Liver (tissue), 9 donors: Measurements from ENCODE around the gene TIE1. TPM values are rescaled to one million over a fixed set of nuclear protein-coding genes. Genes with fewer than 3 reads are reported as not detected.
A peak's percentile ranks its signal among the peaks of the same experiment; 100 is the strongest.

Experiments used
- DNase-seq: peaks from one replicate; pipeline ENCODE4 v3.0.0-alpha.2; 2017; ENCODE audit warnings: low spot score
- H3K27ac ChIP-seq, 2 donors: one replicate each; pipeline ENCODE4 v1.7.0; 2013; ENCODE audit warnings: inconsistent platforms in 2 of 2, low read length in 2 of 2, control low read depth in 1 of 2, low read depth in 1 of 2, mild to moderate bottlenecking in 1 of 2
- H3K27me3 ChIP-seq, 4 donors: one replicate each; pipeline versions ENCODE4 v1.6.1 to v1.7.0; 2013; ENCODE audit warnings: low read length in 3 of 4, inconsistent platforms in 1 of 4, mild to moderate bottlenecking in 1 of 4, moderate library complexity in 1 of 4; ENCODE audit not compliant: control insufficient read depth in 4 of 4, insufficient read depth in 4 of 4
- H3K36me3 ChIP-seq, 4 donors: one replicate each; pipeline versions ENCODE4 v1.6.1 to v1.7.0; 2013; ENCODE audit warnings: low read length in 3 of 4, mild to moderate bottlenecking in 3 of 4, low read depth in 1 of 4, moderate library complexity in 1 of 4; ENCODE audit not compliant: control insufficient read depth in 4 of 4, insufficient read depth in 3 of 4
- H3K4me1 ChIP-seq, 4 donors: one replicate each; pipeline versions ENCODE4 v1.6.1 to v1.7.0; 2013; ENCODE audit warnings: low read length in 3 of 4, mild to moderate bottlenecking in 3 of 4, moderate library complexity in 1 of 4; ENCODE audit not compliant: control insufficient read depth in 4 of 4, insufficient read depth in 4 of 4
- H3K4me3 ChIP-seq, 3 donors: one replicate each; pipeline versions ENCODE4 v1.6.1 to v1.7.0; 2013; ENCODE audit warnings: low read length in 3 of 3, control low read depth in 1 of 3, low read depth in 1 of 3, mild to moderate bottlenecking in 1 of 3
- H3K9ac ChIP-seq, 2 donors: one replicate each; pipeline ENCODE4 v1.7.0; 2013; ENCODE audit warnings: low read length in 2 of 2, mild to moderate bottlenecking in 2 of 2, moderate library complexity in 2 of 2, control low read depth in 1 of 2, low read depth in 1 of 2
- H3K9me3 ChIP-seq, 4 donors: one replicate each; pipeline versions ENCODE4 v1.6.1 to v1.7.0; 2013; ENCODE audit warnings: low read length in 3 of 4; ENCODE audit not compliant: control insufficient read depth in 4 of 4
- CTCF ChIP-seq: fragments of 150-350 bp; IDR thresholded peaks from 2 replicates; pipeline ENCODE4 v1.5.1; 2017; ENCODE audit warnings: improper control_type of control experiment, low read depth, low read length; ENCODE audit not compliant: missing input control
- EGR1 ChIP-seq, 2 donors: IDR thresholded peaks; 2 replicates each; pipeline ENCODE4 v1.6.1; 2016 to 2018; ENCODE audit warnings: antibody characterized with exemption in 2 of 2, low read depth in 2 of 2
- FOXA2 ChIP-seq: IDR thresholded peaks from 2 replicates; pipeline ENCODE4 v1.6.1; 2016; ENCODE audit warnings: antibody characterized with exemption
- GABPA ChIP-seq, 2 donors: IDR thresholded peaks in 1 of 2; conservative IDR thresholded peaks in 1 of 2; 2 replicates each; pipeline ENCODE4 v1.6.1; 2016; ENCODE audit warnings: antibody characterized with exemption in 2 of 2, mild to moderate bottlenecking in 1 of 2, moderate library complexity in 1 of 2
- HNF4A ChIP-seq, 2 donors: conservative IDR thresholded peaks; 2 replicates each; pipeline ENCODE4 v1.6.1; 2016; ENCODE audit warnings: antibody characterized with exemption in 2 of 2, mild to moderate bottlenecking in 2 of 2
- HNF4G ChIP-seq: IDR thresholded peaks from 2 replicates; pipeline ENCODE4 v1.6.1; 2016; ENCODE audit warnings: antibody characterized with exemption
- JUND ChIP-seq, 2 donors: IDR thresholded peaks; 2 replicates each; pipeline ENCODE4 v1.6.1; 2016; ENCODE audit warnings: antibody characterized with exemption in 2 of 2
- MAX ChIP-seq: IDR thresholded peaks from 2 replicates; pipeline ENCODE4 v1.6.1; 2016; ENCODE audit warnings: antibody characterized with exemption
- NR2F2 ChIP-seq: IDR thresholded peaks from 2 replicates; pipeline ENCODE4 v1.6.1; 2016; ENCODE audit warnings: antibody characterized with exemption
- RAD21 ChIP-seq, 2 donors: IDR thresholded peaks; 2 replicates each; pipeline ENCODE4 v1.6.1; 2016; ENCODE audit warnings: antibody characterized with exemption in 2 of 2, mild to moderate bottlenecking in 2 of 2
- REST ChIP-seq: IDR thresholded peaks from 2 replicates; pipeline ENCODE4 v1.6.1; 2016; ENCODE audit warnings: antibody characterized with exemption, mild to moderate bottlenecking
- RXRA ChIP-seq, 2 donors: IDR thresholded peaks; 2 replicates each; pipeline ENCODE4 v1.6.1; 2017 to 2018; ENCODE audit warnings: antibody characterized with exemption in 2 of 2, mild to moderate bottlenecking in 1 of 2
- SP1 ChIP-seq: IDR thresholded peaks from 2 replicates; pipeline ENCODE4 v1.6.1; 2018; ENCODE audit warnings: antibody characterized with exemption, mild to moderate bottlenecking
- TAF1 ChIP-seq: conservative IDR thresholded peaks from 2 replicates; pipeline ENCODE4 v1.6.1; 2016; ENCODE audit warnings: antibody characterized with exemption, mild to moderate bottlenecking
- YY1 ChIP-seq: IDR thresholded peaks from 2 replicates; pipeline ENCODE4 v1.6.1; 2016; ENCODE audit warnings: antibody characterized with exemption, mild to moderate bottlenecking
- ZBTB33 ChIP-seq: IDR thresholded peaks from 2 replicates; pipeline ENCODE4 v1.6.1; 2016; ENCODE audit warnings: antibody characterized with exemption
- WGBS: extraction: QIAGEN DNeasy Blood & Tissue Kit; methylation state at CpG from one replicate; pipeline ENCODE4 v1.1.7; 2013; 5-methylcytosine and 5-hydroxymethylcytosine counted together
- polyA plus RNA-seq, 2 donors: library from polyadenylated mRNA; stranded (reverse) in 1 of 2; unstranded in 1 of 2; fragments of 200-250 nt in 1 of 2; fragments of >200 nt in 1 of 2; fragmentation: Nextera tagmentation in 1 of 2; extraction: Ambion mirVana in 1 of 2; gene quantifications; one replicate each; pipeline versions ENCODE4 v1.2.1 to v1.2.3, GENCODE V29; 2013 to 2015
- total RNA-seq, 2 donors: library from RNA; depleted of rRNA; stranded (reverse); fragments of >200 nt; gene quantifications; one replicate each; pipeline ENCODE4 v1.2.3, GENCODE V29; 2014
- donor health status: healthy.
- donor health status: healthy.
- donor health status: healthy.
- donor health status: healthy.
- donor health status: healthy.

Gene TIE1
- total and polyA plus RNA-seq, 4 donors = 3.6 to 17.6 (median 8.9) TPM

- Histone ChIP-seq H3K9ac (no peak overlapping the region), H3K9me3 (no peaks in the 10 kb centered on the region), H3K4me3 (no peak overlapping the region), H3K27me3 (peaks cover 0 to 2% (median 0%) of the 10 kb centered on the region in 4 donors), H3K4me1 (peaks cover 10 to 23% (median 20%) of the 10 kb centered on the region in 4 donors), H3K36me3 (no peaks in the 10 kb centered on the region), H3K27ac (no peak overlapping the region)
- no peak for DNase-seq
- WGBS = 55% methylated on average over 9 of the region's 9 CpGs
- TF ChIP-seq RXRA (IDR thresholded peaks at IDR 0.05) (peak; percentile 45 to 80), HNF4A (conservative IDR thresholded peaks at IDR 0.05) (peak; percentile 50 to 73), MAX (no peak), SP1 (no peak), YY1 (no peak), REST (no peak)
Measured at GRCh38 chr1:43267291-43267805, 33.4 kb upstream of the TIE1 start.

- no peak for DNase-seq
- TF ChIP-seq GABPA (IDR thresholded peaks at IDR 0.05 in 1 of 2, conservative IDR thresholded peaks at IDR 0.05 in 1 of 2) (no peak), TAF1 (no peak), RXRA (IDR thresholded peaks at IDR 0.05) (no peak), FOXA2 (no peak), ZBTB33 (no peak), REST (no peak), RAD21 (IDR thresholded peaks at IDR 0.05) (no peak), YY1 (no peak), HNF4G (no peak), EGR1 (IDR thresholded peaks at IDR 0.05; ENCODE audit: low read depth in 2 of 2) (no peak), NR2F2 (no peak), CTCF (no peak), JUND (IDR thresholded peaks at IDR 0.05) (no peak), MAX (no peak)
- Histone ChIP-seq H3K9me3 (no peaks in the 10 kb centered on the region), H3K27ac (no peak overlapping the region), H3K4me3 (no peak overlapping the region), H3K36me3 (no peaks in the 10 kb centered on the region), H3K27me3 (peaks cover 0 to 2% (median 0%) of the 10 kb centered on the region in 4 donors), H3K4me1 (peaks cover 10 to 23% (median 20%) of the 10 kb centered on the region in 4 donors), H3K9ac (no peak overlapping the region)
- 69% methylated on average over 3 of the region's 3 CpGs for WGBS
Measured at GRCh38 chr1:43267818-43268425, 32.9 kb upstream of the TIE1 start.
